Stimulated activated CD8-positive, alpha-beta memory T cell treated with anti-CD3 and anti-CD28 coated beads, Interleukin-15, amount 100 ng/mL, for 48 hours (primary cell): ENCODE data around the gene SPRY1.

Experiments
- DNase-seq, 2 donors: peaks; one replicate each; pipeline ENCODE4 v3.0.0-alpha.2; 2020; ENCODE audit warnings: low read depth in 2 of 2

The SPRY1 gene

DNA sequence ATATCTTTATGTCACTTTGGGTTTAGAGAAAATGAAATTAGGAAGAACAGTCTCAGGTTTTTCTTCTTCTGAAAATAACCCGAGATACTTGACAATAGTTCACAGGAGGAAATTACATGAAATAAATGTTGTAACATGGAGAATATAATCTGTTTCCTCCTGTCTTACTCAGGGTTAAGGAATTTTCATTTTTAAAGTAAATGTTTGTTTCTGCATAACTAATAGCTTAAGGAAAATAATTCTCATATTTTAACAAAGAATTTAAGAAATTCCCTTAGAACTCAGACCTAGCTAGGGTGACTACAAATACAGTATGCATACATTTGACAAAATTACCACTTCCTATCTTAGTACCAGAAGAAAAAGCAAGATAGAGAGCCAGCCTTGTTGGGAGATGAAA lies 17.2 kb upstream of the SPRY1 start:
- no peak for DNase-seq

DNA sequence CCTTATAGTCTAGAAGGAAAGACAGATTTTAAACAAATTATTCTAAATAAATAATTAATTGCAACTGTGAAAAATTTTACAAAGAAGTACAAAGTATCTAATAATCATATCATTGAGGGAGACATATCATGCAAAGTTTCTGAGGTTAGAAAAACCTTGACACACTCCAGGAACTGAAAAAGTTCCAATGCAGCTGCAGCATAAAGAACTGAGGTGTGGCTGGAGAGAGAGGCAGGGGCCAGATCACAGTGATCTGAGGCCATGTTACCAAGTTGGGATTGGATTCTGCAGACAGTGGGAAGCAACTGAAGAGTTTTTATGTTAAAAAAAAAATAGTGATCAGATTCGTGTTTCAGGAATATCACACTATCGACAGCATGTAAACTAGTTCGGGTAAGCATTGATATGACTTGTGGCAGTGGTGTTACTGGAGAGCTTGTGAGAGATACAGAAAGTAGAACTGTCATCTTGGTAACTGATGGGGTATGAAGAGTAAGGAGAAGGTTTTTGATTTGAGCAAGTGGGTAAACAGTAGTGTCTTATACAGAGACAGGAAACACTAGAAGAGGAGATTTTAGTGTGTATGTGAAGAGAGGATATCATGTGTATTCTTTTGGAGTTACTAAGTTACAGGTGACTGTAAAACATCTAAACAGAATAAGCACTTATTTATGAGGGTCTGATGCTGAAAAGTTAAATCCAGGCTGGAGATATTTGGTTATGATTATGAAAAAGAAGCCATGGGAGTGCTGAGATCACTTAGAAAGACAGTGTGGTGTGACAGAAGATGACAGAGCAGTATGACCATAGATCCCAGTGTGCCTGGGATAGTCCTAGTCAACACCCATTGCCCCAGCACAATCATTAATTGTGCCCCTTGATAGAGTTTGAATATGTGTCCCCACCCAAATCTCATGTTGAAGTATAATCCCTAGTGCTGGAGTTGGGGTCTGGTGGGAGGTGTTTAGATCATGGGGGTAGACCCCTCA lies 15.6 kb upstream of the SPRY1 start:
- DNase-seq: no peak

DNA sequence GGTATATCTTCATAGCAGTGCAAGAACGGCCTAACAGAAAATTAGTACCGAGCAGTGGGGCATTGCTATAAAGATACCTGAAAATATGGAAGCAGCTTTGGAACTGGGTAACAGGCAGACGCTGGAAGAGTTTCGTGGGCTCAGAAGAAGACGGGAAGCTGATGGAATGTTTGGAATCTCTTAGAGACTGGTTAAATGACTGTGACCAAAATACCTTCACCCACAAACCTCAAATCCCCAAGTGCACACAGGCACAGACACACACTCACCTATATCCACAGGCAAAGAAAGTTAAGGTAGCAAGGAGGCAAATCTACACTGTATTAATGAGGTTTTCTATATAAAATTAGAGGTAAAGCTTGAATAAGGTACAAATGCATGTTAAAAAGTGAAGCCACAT lies 14.6 kb upstream of the SPRY1 start:
- no peak for DNase-seq

DNA sequence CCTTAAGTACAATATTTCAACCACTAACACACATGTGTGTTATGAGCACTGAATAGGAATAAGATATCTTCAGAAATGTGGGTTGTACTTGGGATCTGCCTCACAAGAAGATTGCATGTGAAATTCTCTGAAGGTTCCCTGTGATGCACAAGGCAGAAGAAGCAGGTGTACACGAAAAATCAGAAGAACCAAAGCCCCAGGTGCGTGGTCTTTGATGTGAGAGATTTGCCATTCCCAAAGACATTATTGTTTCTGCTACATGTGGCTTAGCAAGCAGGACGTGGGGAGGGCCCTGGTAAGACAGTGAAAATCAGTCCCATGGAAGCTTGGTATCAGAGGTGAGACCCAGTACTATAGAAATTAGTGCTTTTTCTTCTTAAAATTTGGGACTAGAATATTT lies 13.0 kb upstream of the SPRY1 start:
- DNase-seq: no peak

DNA sequence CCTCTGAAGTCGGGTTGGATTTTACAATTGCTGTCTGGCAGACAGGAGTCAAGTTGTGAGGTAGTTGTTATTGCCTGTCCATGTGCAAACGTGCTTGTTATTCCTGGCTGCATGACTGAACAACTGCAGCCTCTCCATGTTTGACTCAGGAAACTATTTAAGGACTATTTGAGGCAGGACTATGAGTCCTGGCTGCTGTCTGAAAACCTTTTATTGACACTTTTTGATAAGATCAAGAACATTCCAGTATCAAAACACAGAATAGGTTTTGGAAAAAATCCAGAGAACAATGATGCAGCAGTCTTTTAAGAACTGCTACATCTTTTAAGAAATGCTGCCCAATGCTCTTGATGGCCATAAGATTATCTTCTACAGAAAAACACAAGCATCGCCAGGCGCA lies 10.0 kb upstream of the SPRY1 start:
- no peak for DNase-seq

DNA sequence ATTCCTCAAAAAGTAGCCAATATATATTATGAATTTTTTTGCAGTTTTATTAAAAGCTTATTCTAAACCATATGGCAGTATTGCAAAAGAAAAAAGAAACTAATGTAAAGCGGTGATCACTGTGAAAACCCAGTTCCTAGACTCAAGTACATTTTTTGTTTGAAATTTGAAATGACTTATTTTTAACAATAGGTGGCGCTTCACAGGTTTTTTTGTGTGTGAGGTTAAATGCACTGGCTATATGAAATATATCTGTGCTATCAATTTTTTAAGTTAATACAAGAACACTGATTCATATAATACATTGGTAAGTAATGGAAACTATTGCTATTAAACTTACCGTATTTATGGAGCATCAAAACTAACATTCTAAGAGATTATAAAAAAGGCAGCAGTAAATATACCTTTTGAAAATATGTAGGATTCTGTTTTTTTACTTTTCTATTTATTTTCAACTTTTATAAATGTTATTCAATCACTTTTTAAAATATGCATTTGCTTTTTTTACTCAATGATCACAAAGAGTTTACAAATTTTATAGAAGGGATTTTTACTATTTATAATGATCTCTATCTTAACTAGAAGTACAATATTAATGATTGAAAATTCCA lies 5.6 kb upstream of the SPRY1 start:
- DNase-seq: no peak

DNA sequence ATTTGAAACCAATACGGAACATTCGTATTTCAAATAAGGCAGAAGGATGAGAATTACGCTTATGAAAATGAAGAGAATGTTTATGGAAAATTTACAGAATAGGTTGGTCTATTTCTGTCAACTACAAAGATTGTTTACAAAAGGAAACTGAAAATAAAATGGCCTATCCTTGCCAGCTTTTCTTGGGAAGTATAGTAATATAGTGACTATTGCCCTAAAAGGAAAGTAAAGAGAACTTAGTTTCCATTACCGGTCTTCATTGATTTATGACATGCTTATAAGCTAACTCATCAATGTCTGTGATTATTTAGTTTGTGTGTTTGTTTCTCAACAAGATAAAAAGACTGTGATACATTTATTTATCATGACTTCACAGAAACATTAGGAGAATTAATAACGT lies 2.9 kb upstream of the SPRY1 start:
- DNase-seq: no peak

DNA sequence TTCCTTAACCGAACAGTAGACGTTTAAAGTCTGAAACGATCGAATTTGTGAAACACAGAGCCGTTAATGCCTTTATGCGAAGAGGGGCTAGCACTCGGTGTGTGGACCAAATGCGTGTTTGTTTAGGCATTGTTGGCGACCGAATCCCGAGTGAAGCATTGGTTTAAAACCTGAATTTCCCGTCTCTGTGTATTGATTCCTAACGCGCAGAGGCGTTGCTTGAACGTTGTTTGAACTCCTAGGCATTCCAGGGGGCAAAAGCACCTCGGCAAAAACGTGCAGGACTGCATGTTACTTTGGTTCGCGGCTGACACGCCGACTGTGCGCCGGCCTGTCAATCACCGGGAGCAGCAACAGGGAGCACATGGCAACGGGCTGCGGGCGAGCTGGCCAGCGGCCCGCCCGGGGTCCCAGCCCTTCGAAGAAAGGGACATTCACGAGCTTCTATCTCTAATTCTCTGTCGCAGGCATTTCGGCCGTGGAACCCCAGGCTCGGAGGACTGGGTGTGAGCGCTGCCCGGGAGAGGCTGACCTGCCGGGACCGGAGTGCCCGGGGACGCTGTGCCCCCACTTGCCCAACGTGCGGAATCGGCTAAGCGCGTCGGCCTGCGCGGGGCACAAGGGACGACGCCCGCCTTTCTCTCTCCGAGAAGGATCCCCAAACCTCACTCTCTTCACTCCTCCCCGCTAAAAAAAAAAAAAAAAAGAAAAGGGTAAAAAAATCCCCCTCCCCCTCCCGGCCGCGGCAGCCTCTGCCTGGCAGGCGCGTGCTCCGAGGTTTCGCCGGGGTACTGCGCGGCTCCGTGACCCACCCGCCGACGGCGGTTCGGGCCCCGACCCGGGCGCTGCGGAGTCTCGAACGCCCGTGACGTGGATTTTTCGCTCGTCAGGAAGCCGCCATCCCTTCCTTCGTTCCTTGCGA lies 810 bp downstream of the SPRY1 start:
- peak; percentile 46 to 51 for DNase-seq

DNA sequence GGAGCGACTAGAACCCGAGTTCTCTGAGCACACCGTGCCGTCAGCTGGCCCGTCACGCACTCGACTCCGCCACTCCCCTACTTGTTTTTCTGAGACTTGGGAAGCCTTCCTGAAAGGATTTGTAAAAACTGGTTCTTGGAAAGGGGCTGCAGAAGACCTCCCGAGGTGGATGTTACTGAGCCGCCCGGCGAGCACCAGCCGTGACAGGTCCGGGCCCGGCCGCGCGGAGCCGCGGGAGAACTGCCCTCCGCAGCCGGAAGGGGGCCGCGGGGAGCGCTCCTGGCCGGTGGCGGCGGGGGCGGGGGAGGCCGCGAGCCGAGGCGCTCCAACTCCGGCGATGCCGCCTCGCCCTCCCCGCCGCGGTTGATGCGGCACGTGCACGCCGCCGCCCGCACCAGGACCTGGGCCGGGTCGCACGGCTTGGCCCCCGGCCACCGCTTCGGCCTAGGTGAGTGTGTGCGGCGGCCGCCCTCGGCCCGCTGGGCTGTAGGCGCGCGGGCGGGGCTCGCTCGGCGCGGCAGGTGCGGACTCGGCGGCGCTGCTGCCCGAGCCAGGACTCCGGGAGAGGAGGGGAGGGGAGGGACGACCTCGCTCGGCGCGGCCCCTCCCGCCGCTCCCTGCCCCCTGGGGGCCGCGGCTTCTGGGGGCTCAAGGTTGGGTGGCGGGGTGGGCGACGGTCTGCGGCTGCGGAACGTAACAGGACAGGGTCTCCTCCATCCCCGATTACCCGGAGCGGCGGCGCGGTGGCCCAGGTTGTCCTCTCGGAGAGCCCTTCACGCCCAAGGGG lies 1.7 kb downstream of the SPRY1 start:
- DNase-seq: peak; percentile 57 to 68

DNA sequence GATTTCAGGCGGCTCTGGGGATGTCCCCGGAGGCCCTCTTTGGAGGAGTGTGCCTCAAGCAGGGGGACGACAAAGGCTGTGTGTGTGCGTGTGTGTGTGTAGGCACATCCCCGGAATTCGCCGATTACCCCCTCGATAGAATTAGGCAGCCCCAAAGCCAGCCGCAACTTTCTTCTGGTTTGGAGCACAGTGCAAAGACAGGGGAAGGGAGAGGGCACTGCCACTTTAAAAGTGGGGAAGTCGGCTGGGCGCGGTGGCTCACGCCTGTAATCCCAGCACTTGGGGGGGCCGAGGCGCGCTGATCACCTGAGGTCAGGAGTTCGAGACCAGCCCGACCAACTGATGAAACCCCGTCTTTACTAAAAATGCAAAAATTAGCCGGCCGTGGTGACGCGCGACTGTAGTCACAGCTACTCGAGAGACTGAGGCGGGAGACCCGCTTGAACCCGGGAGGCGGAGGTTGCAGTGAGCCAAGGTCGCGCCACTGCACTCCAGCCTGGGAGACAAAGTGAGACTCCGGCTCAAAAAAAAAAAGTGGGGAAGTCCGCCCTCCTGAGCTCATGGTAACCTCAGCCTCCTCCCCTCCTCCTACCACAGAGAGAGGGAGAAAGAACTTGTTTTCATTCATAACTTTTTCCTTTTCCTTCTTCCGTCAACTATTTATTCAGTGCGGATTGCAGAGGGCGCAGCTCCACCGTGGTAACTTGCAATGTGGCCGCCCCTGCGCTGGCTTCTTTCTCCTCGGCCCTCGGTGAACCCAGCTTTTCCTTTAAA lies 2.4 kb downstream of the SPRY1 start:
- peak; percentile 45 to 49 for DNase-seq

DNA sequence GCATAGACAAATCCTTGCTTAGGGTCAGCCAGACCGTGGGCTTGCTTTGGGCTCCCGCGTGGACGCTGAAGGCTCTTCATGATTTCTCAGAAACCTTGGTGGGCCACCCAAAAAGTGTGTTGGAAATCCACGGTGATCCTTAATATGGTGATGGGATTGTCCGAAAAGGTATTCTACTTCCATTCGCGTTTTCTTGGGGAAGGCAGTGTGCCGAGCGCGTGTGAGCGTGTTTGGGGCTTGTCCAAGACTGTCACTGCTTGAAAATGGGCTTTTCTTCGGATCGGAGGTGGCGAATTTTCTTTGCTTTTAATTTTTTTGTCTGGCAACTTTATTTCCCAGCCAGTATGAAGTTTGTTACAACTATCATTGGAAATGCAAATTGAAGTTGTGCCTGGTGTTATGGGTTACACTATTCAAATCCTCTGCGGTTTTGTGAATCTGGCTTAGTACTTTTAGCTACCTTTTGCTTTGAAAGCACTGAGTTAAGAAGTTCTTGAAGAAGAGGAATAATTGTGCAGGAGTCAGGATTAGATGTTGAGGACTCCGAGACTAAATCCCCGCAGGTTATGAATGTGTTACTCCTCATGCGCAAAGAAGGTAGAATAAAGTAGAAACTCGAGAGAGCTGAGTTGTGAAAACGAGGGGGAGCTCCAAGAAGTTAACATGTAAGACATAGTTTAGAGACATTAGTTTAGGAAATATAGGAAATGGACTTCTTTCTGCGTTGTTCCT lies 3.2 kb downstream of the SPRY1 start:
- no peak for DNase-seq

DNA sequence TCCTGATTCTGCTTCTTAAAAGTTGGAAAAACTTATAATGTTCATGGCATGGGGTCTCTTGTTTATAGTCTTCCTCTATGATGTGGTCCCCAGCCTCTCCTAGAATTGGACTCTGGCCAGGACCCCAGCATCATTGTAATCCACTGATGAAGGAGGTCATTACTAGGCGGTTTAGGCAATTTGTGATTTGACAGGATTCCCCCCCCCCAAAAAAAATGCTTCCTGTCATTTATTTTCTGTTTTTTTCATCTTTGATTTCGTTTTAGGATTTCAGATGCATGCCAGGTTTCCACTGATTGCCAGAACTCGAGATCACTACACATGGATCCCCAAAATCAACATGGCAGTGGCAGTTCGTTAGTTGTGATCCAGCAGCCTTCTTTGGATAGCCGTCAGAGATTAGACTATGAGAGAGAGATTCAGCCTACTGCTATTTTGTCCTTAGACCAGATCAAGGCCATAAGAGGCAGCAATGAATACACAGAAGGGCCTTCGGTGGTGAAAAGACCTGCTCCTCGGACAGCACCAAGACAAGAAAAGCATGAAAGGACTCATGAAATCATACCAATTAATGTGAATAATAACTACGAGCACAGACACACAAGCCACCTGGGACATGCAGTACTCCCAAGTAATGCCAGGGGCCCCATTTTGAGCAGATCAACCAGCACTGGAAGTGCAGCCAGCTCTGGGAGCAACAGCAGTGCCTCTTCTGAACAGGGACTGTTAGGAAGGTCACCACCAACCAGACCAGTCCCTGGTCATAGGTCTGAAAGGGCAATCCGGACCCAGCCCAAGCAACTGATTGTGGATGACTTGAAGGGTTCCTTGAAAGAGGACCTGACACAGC lies 4.9 kb downstream of the SPRY1 start:
- no peak for DNase-seq

DNA sequence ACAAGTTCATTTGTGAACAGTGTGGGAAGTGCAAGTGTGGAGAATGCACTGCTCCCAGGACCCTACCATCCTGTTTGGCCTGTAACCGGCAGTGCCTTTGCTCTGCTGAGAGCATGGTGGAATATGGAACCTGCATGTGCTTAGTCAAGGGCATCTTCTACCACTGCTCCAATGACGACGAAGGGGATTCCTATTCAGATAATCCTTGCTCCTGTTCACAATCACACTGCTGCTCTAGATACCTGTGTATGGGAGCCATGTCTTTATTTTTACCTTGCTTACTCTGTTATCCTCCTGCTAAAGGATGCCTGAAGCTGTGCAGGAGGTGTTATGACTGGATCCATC lies 5.5 kb downstream of the SPRY1 start:
- DNase-seq: no peak

DNA sequence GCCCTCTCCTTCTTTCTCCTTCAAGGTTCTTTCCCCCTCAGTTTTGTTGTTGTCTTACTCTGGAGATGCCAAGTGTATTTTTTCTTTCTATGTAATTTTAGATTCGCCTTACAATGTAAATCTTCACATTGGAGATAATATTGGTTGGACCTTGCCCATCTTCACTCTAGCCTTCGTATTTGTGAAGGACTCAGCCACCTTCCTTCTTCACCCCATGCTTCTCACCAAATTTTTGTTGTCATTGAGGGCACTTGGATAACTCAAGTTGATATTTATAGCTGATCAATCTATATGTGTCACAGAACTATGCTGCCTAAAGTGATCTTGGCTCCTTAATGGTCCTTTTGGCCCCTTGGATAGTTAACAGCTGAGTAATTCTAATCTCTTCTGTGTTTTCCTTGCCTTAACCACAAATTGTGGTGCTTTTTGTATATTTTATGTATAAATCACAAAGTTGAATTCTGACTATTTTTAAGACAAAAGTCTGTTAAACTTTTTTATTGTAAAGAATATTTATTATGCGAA lies 6.5 kb downstream of the SPRY1 start:
- no peak for DNase-seq

DNA sequence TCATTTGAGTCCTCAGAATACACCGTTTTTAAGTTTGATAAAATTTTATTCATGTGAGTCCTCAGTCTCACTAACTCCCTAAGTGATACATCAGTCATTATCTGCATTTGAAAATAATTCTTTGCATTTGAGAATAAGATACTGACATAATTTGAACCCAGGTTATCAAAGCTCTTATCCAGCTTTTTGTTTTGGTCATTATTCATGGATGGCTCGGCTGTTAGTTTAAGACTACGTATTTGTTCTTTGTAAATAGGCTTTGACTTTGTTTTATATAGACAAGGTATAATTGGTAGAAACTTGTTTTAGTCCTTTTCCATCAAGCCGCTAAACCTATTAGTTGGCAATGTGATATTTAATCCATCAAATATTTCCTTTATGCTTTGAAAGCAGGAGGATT lies 7.9 kb downstream of the SPRY1 start:
- no peak for DNase-seq

DNA sequence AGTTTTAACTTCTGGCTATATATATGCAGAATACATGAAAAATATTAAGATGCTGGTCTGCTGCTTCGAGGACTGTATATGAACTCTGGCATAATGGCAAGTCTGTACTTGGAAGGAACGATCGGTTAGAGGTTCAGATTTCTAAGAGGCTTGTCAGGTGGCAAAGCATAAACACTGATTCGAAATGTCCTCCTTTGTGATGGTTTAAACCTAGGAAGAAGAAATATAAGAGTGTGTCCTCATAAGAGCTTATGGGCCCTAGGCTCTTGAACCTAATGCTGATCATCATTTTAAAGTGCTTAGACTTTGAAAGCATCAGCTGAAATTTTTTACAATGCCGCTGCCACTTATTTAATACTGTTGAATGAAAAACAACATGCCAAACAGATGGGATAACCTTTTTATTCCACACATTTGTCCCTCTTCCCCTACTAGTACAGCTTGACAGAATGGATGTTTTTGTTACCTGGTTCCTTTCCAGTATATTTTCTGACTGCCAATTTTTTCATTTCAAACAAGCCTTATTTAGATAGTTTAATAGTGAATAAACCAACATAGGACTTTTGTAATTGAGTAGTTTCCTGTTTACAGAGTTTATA lies 8.8 kb downstream of the SPRY1 start:
- no peak for DNase-seq

DNA sequence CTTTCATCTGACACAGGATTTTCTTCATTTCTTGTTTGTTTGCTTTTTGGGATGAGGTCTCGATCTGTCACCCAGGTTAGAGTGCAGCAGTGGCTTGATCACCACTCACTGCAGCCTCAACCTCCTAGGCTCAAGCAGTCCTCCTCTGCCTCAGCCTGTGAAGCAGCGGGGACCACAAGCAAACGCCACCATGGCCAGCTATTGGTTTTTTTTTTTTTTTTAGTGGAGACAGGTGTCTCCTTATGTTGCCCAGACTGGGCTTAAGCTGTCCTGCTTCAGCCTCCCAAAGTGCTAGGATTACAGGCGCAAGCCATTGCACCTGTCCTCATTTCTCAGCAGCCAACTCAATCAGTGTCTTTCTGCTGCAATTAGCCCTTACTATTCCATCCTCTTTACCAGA lies 10.3 kb downstream of the SPRY1 start:
- no peak for DNase-seq

DNA sequence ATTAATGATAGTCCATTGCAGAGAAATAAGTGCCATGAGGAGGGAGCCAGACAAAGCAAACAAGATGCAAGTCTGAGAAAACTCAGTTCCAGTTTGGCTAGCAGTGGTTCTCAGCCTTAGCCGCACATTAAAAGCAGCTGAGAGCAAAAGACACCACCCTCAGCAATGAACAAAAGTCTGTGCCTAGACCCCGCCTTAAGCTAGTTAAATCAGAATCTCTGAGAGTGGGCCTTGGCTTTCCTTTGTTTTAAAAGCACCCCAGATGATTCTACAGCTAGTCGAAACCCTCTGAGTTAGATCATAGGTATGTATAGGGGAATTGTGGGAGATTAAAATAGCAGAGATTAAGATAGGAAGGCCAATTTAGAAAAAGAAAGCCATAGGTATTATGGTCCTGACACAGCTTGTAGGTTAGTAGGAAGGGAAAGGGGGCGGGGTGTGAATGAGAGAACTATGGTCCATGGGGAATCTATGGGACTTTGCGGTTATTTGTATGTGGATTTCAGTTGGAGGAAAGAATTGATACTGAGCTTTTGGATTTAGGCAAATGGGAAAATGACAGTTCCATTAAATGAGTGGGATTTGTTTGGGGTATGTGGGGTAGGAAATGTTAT lies 12.0 kb downstream of the SPRY1 start:
- no peak for DNase-seq
